Stomach (tissue), 19 donors: ENCODE data around the gene ARMCX5. TPM values are rescaled to one million over a fixed set of nuclear protein-coding genes. Genes with fewer than 3 reads are reported as not detected.

Source experiments
- DNase-seq, 2 donors: peaks; one replicate each; pipeline versions ENCODE4 v3.0.0 to v3.0.0-alpha.2; 2013 to 2019
- H3K27ac ChIP-seq, 5 donors: fragments of 200-600 bp in 4 of 5; sonication (generic) in 4 of 5; one replicate each; pipeline ENCODE4 v1.5.1; 2013 to 2019; ENCODE audit warnings: mild to moderate bottlenecking in 1 of 5, moderate library complexity in 1 of 5
- H3K27me3 ChIP-seq, 3 donors: fragments of 200-600 bp; sonication (generic); one replicate each; pipeline ENCODE4 v1.5.1; 2017 to 2019; ENCODE audit warnings: mixed run types in 1 of 3
- H3K36me3 ChIP-seq, 4 donors: fragments of 200-600 bp; sonication (generic); 1 replicate in 3 of 4; 2 replicates in 1 of 4; pipeline ENCODE4 v1.5.1; 2016 to 2019
- H3K4me1 ChIP-seq, 4 donors: fragments of 200-600 bp; sonication (generic); one replicate each; pipeline ENCODE4 v1.5.1; 2016 to 2019
- H3K4me3 ChIP-seq, 4 donors: fragments of 200-600 bp; sonication (generic) in 3 of 4; one replicate each; pipeline ENCODE4 v1.5.1; 2016 to 2019; ENCODE audit warnings: mild to moderate bottlenecking in 1 of 4
- H3K9me3 ChIP-seq, 4 donors: fragments of 200-600 bp; sonication (generic); one replicate each; pipeline ENCODE4 v1.5.1; 2016 to 2019
- CTCF ChIP-seq, 7 experiments: fragments of 450-650 bp in 4 of 7; fragments of 200-600 bp in 3 of 7; sonication (generic) in 3 of 7; IDR thresholded peaks; one replicate each; pipeline ENCODE4 v1.5.1; 2016 to 2019; ENCODE audit warnings: antibody characterized with exemption in 7 of 7, control low read depth in 2 of 7, mild to moderate bottlenecking in 1 of 7
- EP300 ChIP-seq: sonication (generic); formaldehyde crosslinking; IDR thresholded peaks from one replicate; pipeline ENCODE4 v1.6.1; 2017; ENCODE audit warnings: antibody characterized with exemption
- POLR2A ChIP-seq, 4 donors: fragments of 450-650 bp; IDR thresholded peaks; one replicate each; pipeline ENCODE4 v1.6.1; 2016; ENCODE audit warnings: antibody characterized with exemption in 4 of 4, control low read depth in 2 of 4, mild to moderate bottlenecking in 1 of 4, moderate library complexity in 1 of 4
- POLR2AphosphoS5 ChIP-seq, 3 donors: sonication (generic); formaldehyde crosslinking; IDR thresholded peaks; one replicate each; pipeline ENCODE4 v1.6.1; 2016; ENCODE audit warnings: antibody characterized with exemption in 3 of 3
- WGBS, 5 donors: extraction: QIAGEN DNeasy Blood & Tissue Kit in 3 of 5; methylation state at CpG; one replicate each; pipeline versions ENCODE4 v1.1.5 to v1.1.7; 2013 to 2018; 5-methylcytosine and 5-hydroxymethylcytosine counted together
- intact Hi-C: fragments of 100-400 bp; cut with DNase I; formaldehyde crosslinking; loops from one replicate; pipeline ENCODE4 v1.15.1; 2023; ENCODE audit warnings: low total_unique reads
- long read RNA-seq, 10 donors: transcript quantifications; one replicate each; lab custom pipeline, GENCODE V29; 2026
- polyA plus RNA-seq, 3 donors: library from polyadenylated mRNA; stranded (reverse); fragments of 200-250 nt; gene quantifications; one replicate each; pipeline ENCODE4 v1.2.3, GENCODE V29; 2013
- total RNA-seq, 5 donors: library from RNA; depleted of rRNA; stranded (reverse); fragments of >200 nt; gene quantifications; one replicate each; pipeline versions ENCODE4 v1.1.0 to v1.2.3, GENCODE V29; 2014 to 2016
- donor health status: healthy with polysubstance abuse.
- donor health status: Bipolar disorder and iron deficiency.
- donor health status: healthy.

Gene ARMCX5
- total RNA-seq (10 to 100 TPM in 1 of 5 donors, 1 to 10 TPM in 4; 2.2 to 37.1 (median 3.5) TPM), polyA plus RNA-seq (1 to 10 TPM; 5.0 to 7.0 (median 5.1) TPM)
- long read RNA-seq, donor 1, full-length matches to known transcripts, result 6 of 6 reads
- long read RNA-seq, donor 1, partial matches to known transcripts, result 0 of 6 reads
- long read RNA-seq, donor 1, other reads (novel, unspliced or antisense), result 0 of 6 reads
- long read RNA-seq, donor 2, full-length matches to known transcripts, result 11 of 11 reads
- long read RNA-seq, donor 2, partial matches to known transcripts, result 0 of 11 reads
- long read RNA-seq, donor 2, other reads (novel, unspliced or antisense), result 0 of 11 reads
- long read RNA-seq, donor 3, full-length matches to known transcripts, result 7 of 7 reads
- long read RNA-seq, donor 3, partial matches to known transcripts, result 0 of 7 reads
- long read RNA-seq, donor 3, other reads (novel, unspliced or antisense), result 0 of 7 reads
- long read RNA-seq, donor 4, result 0 reads
- long read RNA-seq, donor 5, full-length matches to known transcripts, result 7 of 7 reads
- long read RNA-seq, donor 5, partial matches to known transcripts, result 0 of 7 reads
- long read RNA-seq, donor 5, other reads (novel, unspliced or antisense), result 0 of 7 reads
- long read RNA-seq, donor 6, full-length matches to known transcripts, result 26 of 26 reads
- long read RNA-seq, donor 6, partial matches to known transcripts, result 0 of 26 reads
- long read RNA-seq, donor 6, other reads (novel, unspliced or antisense), result 0 of 26 reads
- long read RNA-seq, donor 7, full-length matches to known transcripts, result 10 of 10 reads
- long read RNA-seq, donor 7, partial matches to known transcripts, result 0 of 10 reads
- long read RNA-seq, donor 7, other reads (novel, unspliced or antisense), result 0 of 10 reads
- long read RNA-seq, donor 8, full-length matches to known transcripts, result 7 of 7 reads
- long read RNA-seq, donor 8, partial matches to known transcripts, result 0 of 7 reads
- long read RNA-seq, donor 8, other reads (novel, unspliced or antisense), result 0 of 7 reads
- long read RNA-seq, donor 9, full-length matches to known transcripts, result 17 of 17 reads
- long read RNA-seq, donor 9, partial matches to known transcripts, result 0 of 17 reads
- long read RNA-seq, donor 9, other reads (novel, unspliced or antisense), result 0 of 17 reads
- long read RNA-seq, donor 10, full-length matches to known transcripts, result 5 of 5 reads
- long read RNA-seq, donor 10, partial matches to known transcripts, result 0 of 5 reads
- long read RNA-seq, donor 10, other reads (novel, unspliced or antisense), result 0 of 5 reads

GRCh38 chrX:102599084-102599950 lies at the start of gene ARMCX5:
Gene ARMCX5 (plus strand): TSS chrX:102599515. CDS start chrX:102602142, 2,627 bp downstream.
- Histone ChIP-seq H3K27ac (peak within 1 kb of the TSS; percentile 63 to 84 (median 80)), H3K4me1 (peaks cover 0 to 12% (median 5%) of the 10 kb centered on the region in 4 donors), H3K36me3 (peaks cover 0 to 15% (median 0%) of the 10 kb centered on the region in 4 donors), H3K9me3 (no peaks in the 10 kb centered on the region), H3K27me3 (no peaks in the 10 kb centered on the region), H3K4me3 (peak within 1 kb of the TSS; percentile 55 to 62 (median 60))
- intact Hi-C loops, result no loop called here
- DNase-seq, result peak; percentile 77 to 94
- 0 to 37% (median 6%) methylated on average over 39 to 42 of the region's 42 CpGs for WGBS, 5 donors
- TF ChIP-seq EP300, result no peak
- TF ChIP-seq POLR2A (IDR thresholded peaks at IDR 0.05), result no peak
- TF ChIP-seq CTCF (IDR thresholded peaks at IDR 0.05), result peak in 1 of 7 experiments; percentile 14
- TF ChIP-seq POLR2AphosphoS5 (IDR thresholded peaks at IDR 0.05), result peak; percentile 31 to 89 (median 82)

- 72 to 96% (median 80%) methylated on average over 2 of the region's 2 CpGs for WGBS, 5 donors
- Histone ChIP-seq H3K9me3 (no peaks in the 10 kb centered on the region), H3K27me3 (peaks cover 0 to 5% (median 0%) of the 10 kb centered on the region in 3 donors), H3K36me3 (no peaks in the 10 kb centered on the region), H3K4me1 (no peaks in the 10 kb centered on the region), H3K4me3 (no peak overlapping the region), H3K27ac (no peak overlapping the region)
- intact Hi-C loops, result no loop called here
- no peak for DNase-seq
- TF ChIP-seq CTCF (IDR thresholded peaks at IDR 0.05), result no peak
- TF ChIP-seq EP300, result no peak
- TF ChIP-seq POLR2A (IDR thresholded peaks at IDR 0.05), result no peak
- no peak for TF ChIP-seq POLR2AphosphoS5 (IDR thresholded peaks at IDR 0.05)
These were observed 40.7 kb upstream of the ARMCX5 start for GRCh38 chrX:102558607-102559006.

GRCh38 chrX:102560423-102561068 lies 38.8 kb upstream of the ARMCX5 start:
- no peak for DNase-seq
- TF ChIP-seq POLR2A (IDR thresholded peaks at IDR 0.05) (no peak), EP300 (no peak), CTCF (IDR thresholded peaks at IDR 0.05) (no peak), POLR2AphosphoS5 (IDR thresholded peaks at IDR 0.05) (no peak)
- no peak overlapping the region for H3K27ac ChIP-seq
- no peak overlapping the region for H3K4me3 ChIP-seq
- intact Hi-C loops, result no loop called here
- H3K36me3 ChIP-seq, result no peaks in the 10 kb centered on the region
- H3K9me3 ChIP-seq, result no peaks in the 10 kb centered on the region
- peaks cover 0 to 4% (median 0%) of the 10 kb centered on the region in 3 donors for H3K27me3 ChIP-seq
- 67 to 93% (median 72%) methylated on average over 2 of the region's 2 CpGs for WGBS, 5 donors
- no peaks in the 10 kb centered on the region for H3K4me1 ChIP-seq
